Suppressor macrophage (primary cell): ENCODE results near the gene ASIC2.

ENCODE experiments used
- DNase-seq, 4 experiments: peaks; one replicate each; pipeline ENCODE4 v3.0.0-alpha.2; 2020 to 2022

The ASIC2 gene

DNA sequence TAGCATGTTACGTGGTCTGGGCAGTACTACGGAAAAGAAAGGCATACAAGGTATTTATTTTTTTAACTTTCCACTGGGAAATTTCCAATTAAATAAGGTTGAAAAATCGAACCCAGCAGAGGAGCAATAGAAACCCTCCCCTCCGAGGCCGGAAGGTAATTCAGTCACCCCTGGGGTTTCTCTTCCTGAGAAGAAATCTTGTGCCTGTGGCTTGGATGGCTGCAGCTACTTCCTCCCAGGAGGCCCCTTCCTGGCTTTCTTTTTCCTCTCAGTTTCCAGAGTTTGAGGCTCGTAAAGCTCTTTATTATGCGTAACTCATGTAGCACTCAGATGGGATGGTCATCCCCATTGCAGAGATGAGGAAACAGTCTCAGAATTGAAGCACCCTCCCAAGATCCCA is 140.3 kb downstream of the ASIC2 start:
- no peak for DNase-seq

DNA sequence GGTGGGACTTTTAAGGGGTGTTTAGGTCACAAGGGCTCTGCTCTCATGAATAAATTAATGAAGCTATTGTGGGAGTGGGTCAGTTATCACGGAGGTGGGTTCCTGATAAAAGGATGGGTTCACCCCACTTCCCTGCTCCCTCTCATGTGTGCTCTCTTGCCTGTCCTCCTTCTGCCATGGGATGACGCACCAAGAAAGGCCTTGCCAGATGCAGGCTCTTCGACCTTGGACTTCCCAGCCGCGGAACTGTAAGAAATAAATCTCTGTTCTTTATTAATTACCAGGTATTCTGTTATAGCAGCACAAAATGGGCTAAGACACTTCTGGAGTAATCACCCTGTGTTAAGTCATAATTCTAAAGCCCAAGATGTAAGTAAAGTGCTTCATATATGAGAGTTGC is 141.5 kb downstream of the ASIC2 start:
- no peak for DNase-seq

- DNase-seq, result no peak
Measured at GRCh38 chr17:33145941-33146340, 147.2 kb downstream of the ASIC2 start.

DNA sequence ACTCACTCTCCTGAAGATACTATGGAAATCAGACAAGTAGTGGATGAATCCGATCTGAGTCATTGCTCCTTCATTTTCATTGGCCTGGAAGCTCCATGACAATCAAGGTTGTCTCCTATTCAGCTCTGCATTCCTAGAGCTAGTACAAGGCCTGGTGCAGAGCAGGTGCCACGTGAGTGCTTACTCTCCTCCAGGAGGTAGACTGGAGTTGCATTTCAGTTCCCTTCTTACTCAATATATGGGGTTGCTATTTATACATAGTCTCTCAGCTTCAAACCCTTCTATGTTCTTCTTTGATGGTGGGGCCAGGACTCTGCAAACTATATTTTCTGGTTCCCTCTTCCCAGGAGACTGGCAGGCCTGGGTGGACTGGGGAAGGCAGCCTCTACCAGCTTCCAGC is 148.3 kb downstream of the ASIC2 start:
- no peak for DNase-seq

DNA sequence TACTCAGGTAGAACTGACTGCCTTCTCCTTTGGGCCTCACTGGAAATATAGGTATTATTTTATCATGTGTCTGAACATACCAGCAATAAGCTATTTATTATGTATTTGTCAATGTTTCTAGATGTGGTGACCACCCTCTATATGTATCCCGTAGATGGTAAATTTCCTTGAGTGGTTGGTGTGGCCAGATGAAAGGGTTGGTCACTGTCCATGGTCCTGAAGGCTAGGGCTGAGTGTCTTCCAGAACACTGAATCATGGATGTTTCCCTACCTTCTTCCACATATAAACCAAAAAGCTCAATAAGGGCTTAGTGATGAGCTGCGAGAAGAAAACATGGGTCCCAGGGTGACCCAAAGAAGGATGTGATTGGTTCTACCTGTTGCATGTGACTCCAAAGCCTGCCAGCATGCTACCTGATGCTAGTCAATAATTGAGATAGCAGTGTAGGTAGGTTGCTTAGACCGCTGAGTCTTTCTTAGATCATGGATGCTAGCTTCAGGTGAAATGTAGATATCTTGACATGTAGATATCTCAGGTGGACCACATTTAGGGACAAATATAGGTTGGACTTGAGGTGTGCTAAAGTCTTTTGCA is 150.3 kb downstream of the ASIC2 start:
- peak; percentile 5 to 49 (median 26) for DNase-seq

GRCh38 chr17:33140413-33141099 is 152.5 kb downstream of the ASIC2 start:
- no peak for DNase-seq

DNA sequence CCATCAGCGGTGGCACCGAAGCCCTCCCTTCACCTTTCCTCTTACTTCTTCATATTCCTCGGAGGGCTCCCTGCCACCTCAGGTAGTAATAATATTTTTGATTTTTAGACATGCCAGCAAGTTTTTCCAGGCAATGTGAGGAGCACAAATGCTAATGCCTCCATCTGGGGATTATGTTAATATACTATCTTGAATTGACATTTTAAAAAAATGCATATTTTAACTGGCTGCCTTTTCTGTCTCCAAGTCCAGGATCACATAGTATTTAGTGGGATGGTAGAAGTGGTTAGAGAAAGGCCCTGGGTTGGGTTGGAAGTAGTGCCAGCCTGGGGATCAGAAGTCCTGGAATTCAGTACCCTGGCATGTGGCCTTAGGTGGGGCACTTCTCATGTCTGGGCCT is 154.5 kb downstream of the ASIC2 start:
- DNase-seq, result no peak

- no peak for DNase-seq
Measured at GRCh38 chr17:33137426-33137825, 155.7 kb downstream of the ASIC2 start.

GRCh38 chr17:33135691-33136090 is 157.4 kb downstream of the ASIC2 start:
- DNase-seq, result no peak

DNA sequence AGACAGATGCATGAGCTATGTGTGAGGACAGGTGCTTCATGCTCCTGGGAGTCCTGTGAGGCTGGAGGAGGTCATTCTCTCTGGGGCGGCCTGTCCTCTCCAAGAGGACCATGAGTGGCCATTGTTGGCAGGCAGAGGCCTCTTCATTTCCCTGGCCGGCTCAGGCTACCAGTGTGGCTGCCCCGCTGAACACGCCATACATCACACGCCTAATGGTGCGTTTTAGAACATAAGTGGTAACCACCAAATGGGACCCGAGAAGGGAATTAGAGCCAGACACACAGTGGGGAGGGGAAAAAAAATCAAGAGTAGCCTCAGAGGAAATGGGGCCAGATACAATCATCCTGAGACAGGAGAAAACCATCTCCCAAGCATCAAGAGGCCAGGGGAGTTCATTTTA is 161.5 kb downstream of the ASIC2 start:
- DNase-seq, result no peak

GRCh38 chr17:33127706-33128105 is 165.4 kb downstream of the ASIC2 start:
- no peak for DNase-seq

- no peak for DNase-seq
Measured at GRCh38 chr17:33126086-33126485, 167.0 kb downstream of the ASIC2 start.

GRCh38 chr17:33125552-33125950 is 167.5 kb downstream of the ASIC2 start:
- no peak for DNase-seq

DNA sequence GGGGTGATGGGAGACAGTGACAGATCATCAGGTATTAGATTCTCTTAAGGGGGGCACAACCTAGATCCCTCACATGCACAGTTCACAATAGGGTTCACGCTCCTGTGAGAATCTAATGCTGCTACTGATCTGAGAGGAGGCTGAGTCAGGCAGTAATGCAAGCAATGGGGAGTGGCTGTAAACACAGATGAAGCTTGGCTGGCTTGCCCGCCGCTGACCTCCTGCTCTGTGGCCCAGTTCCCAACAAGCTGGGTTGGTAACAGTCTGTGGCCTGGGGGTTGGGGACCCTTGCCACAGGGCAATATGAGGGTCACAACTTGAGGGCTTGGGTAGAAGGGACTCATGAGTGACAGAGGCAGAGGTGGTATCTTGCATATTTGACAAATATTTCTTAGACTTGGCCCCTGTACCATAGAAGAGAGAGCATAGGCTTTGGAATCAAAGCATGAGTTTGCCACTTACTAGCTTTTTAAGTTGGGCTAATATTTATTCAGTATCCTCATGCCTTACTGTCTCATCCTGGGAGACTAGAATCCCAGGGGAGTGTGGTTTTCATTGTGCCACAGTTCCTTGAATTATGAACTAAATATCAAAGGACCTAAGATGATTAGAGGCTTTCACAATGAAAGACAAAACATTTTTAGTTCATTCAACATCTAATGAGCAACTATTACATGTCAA is 168.1 kb downstream of the ASIC2 start:
- no peak for DNase-seq

- DNase-seq, result no peak
Measured at GRCh38 chr17:33124185-33124584, 168.9 kb downstream of the ASIC2 start.

GRCh38 chr17:33121756-33122155 is 171.3 kb downstream of the ASIC2 start:
- DNase-seq, result no peak

- DNase-seq, result no peak
Measured at GRCh38 chr17:33121272-33121671, 171.8 kb downstream of the ASIC2 start.

DNA sequence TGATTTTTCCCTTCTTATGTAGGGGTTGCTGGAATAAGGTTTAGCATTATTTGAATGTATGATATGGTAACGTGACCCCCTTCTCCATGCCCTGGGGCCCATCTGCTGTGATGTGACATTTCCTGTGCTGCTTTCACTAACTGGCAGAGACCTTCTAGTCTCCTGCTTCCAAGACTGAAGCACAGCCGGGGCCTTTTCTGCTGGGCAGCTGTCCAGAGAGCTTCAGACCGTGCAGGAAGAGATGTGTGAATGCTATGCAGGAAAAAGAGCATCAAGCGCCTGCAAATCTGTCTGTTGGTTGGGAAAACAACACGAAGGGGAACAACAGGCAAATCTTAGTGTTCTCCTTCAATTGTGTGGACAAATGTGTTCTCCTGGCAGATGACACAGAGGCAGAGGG is 173.0 kb downstream of the ASIC2 start:
- no peak for DNase-seq

GRCh38 chr17:33118391-33119075 is 174.6 kb downstream of the ASIC2 start:
- DNase-seq, result no peak

GRCh38 chr17:33116021-33116551 is 177.0 kb downstream of the ASIC2 start:
- no peak for DNase-seq

DNA sequence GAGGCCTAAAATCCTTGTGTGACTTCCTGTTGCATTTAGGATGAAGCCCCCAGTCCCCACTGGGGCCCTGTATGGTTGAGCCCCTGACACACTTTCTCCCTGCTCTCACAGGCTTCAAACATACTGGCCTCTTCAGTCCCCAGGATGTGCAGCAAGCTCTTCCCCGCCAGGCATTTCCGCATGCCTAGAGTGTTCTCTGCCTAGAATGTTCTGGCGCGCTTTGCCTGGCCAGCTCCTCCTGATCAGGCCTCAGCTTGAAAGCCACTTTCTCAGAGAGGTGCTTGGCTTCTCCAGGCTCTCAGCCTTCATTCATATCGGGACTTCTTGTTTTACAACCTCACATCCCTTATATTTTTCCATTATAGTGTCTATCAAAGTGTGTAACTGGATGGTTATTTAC is 177.7 kb downstream of the ASIC2 start:
- DNase-seq, result no peak

GRCh38 chr17:33113991-33114370 is 179.1 kb downstream of the ASIC2 start:
- no peak for DNase-seq

DNA sequence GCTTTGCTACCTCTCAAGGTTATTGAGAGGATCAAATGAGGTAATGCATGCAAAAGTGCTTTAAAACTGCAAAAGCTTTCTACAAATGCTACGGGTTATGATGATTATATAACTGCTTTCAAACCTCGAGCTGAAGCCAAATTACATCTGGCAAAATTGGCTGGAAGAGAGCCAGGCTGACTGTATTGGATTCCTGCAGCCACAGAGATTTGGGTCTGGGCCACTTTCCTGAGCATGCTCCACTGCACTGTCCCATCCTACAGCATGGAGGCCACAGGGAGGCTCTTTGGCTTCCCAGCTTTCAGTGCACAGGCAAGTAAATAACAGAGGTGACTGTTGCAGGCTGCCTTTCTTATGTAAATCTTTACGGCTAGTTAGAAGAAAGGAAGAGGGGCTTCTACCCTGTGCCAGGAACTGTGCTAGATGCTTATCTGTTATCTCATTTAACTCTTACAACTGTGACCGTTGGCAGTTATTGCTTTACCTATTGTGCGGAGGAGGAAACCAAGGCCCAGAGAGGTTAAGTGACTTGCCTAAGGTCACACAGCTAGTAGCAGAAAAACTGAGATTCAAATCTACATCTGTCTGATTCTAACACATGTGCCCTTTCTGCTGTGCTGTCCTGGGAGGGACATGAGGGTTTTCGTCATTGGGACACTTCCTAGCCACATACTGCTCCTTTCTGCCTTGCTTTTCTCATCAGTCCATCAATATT is 179.7 kb downstream of the ASIC2 start:
- no peak for DNase-seq
